ENCODE measurements around the gene PIK3CA.

GRCh38 chr3:179190581-179190980 is 42.4 kb downstream of the PIK3CA start:
- TF ChIP-seq CTCF (IDR thresholded peaks at IDR 0.05; ENCODE audit: low read length) (no peak), EZH2 (optimal IDR thresholded peaks at IDR 0.05; ENCODE audit: low read depth, low read length) (no peak)
